Tibial nerve (tissue), 4 donors: ENCODE measurements around the gene GMCL2.

ENCODE experiments used
- EP300 ChIP-seq, 2 donors: sonication (generic); formaldehyde crosslinking; IDR thresholded peaks; one replicate each; pipeline ENCODE4 v1.6.1; 2017; ENCODE audit warnings: antibody characterized with exemption in 2 of 2, mild to moderate bottlenecking in 1 of 2
- TF ChIP-seq, protein P1 (sequence below), 5 experiments: fragments of 200-600 bp in 3 of 5; fragments of 450-650 bp in 2 of 5; sonication (generic) in 3 of 5; IDR thresholded peaks; one replicate each; pipeline ENCODE4 v1.5.1; 2016 to 2019; ENCODE audit warnings: antibody characterized with exemption in 5 of 5, mild to moderate bottlenecking in 3 of 5, moderate library complexity in 2 of 5

DNA sequence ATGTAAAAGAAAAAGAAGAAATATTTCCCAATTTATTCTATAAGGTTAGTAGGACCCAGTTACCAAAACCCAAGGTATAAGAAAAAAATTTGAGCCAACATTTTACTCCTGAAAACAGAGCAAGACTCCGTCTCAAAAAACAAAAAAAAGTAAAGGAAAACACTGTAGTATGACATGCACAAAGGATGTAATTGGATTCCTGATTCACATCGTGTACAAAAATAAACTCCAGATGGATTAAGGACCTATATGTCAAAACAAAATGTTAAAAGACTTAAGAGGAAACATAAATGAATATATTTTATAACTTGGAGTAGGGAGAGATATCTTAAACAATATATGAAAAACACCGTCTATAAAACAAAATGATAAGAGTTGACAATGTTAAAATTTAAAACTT is 31.7 kb upstream of the GMCL2 start:
- TF ChIP-seq, protein P1, sequence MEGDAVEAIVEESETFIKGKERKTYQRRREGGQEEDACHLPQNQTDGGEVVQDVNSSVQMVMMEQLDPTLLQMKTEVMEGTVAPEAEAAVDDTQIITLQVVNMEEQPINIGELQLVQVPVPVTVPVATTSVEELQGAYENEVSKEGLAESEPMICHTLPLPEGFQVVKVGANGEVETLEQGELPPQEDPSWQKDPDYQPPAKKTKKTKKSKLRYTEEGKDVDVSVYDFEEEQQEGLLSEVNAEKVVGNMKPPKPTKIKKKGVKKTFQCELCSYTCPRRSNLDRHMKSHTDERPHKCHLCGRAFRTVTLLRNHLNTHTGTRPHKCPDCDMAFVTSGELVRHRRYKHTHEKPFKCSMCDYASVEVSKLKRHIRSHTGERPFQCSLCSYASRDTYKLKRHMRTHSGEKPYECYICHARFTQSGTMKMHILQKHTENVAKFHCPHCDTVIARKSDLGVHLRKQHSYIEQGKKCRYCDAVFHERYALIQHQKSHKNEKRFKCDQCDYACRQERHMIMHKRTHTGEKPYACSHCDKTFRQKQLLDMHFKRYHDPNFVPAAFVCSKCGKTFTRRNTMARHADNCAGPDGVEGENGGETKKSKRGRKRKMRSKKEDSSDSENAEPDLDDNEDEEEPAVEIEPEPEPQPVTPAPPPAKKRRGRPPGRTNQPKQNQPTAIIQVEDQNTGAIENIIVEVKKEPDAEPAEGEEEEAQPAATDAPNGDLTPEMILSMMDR (IDR thresholded peaks at IDR 0.05), result no peak
- no peak for TF ChIP-seq EP300 (IDR thresholded peaks at IDR 0.05)
